Upper lobe of left lung (tissue), 6 donors: ENCODE results near the gene LGR4. TPM values are rescaled to one million over a fixed set of nuclear protein-coding genes. Genes with fewer than 3 reads are reported as not detected.

Source experiments
- ATAC-seq, 2 donors: fragments of 200-7000 bp; cut with Tn5 transposase; one replicate each; pipeline ENCODE4 v1.9.1; 2022; ENCODE audit warnings: mild to moderate bottlenecking in 2 of 2, moderate library complexity in 2 of 2; ENCODE audit not compliant: low FRiP score in 2 of 2
- DNase-seq, 2 donors: peaks; one replicate each; pipeline ENCODE4 v3.0.0-alpha.2; 2019 to 2020
- H3K27ac ChIP-seq, 4 donors: fragments of 200-600 bp; sonication (generic); one replicate each; pipeline ENCODE4 v1.5.1; 2016 to 2019
- H3K27me3 ChIP-seq, 4 donors: fragments of 200-600 bp; sonication (generic); one replicate each; pipeline ENCODE4 v1.5.1; 2017 to 2019
- H3K36me3 ChIP-seq, 4 donors: fragments of 200-600 bp; sonication (generic); one replicate each; pipeline ENCODE4 v1.5.1; 2016 to 2019
- H3K4me1 ChIP-seq, 4 donors: fragments of 200-600 bp; sonication (generic); one replicate each; pipeline ENCODE4 v1.5.1; 2018 to 2019
- H3K4me3 ChIP-seq, 4 donors: fragments of 200-600 bp; sonication (generic); one replicate each; pipeline ENCODE4 v1.5.1; 2017 to 2019; ENCODE audit warnings: mild to moderate bottlenecking in 2 of 4, moderate library complexity in 1 of 4
- H3K9me3 ChIP-seq, 4 donors: fragments of 200-600 bp; sonication (generic); one replicate each; pipeline ENCODE4 v1.5.1; 2018 to 2019
- EP300 ChIP-seq, 4 donors: sonication (generic); formaldehyde crosslinking; IDR thresholded peaks; one replicate each; pipeline ENCODE4 v1.5.1; 2017; ENCODE audit warnings: antibody characterized with exemption in 4 of 4, control low read depth in 2 of 4
- POLR2A ChIP-seq, 4 donors: fragments of 450-650 bp; IDR thresholded peaks; one replicate each; pipeline ENCODE4 v1.5.1; 2016 to 2017; ENCODE audit warnings: antibody characterized with exemption in 4 of 4, mild to moderate bottlenecking in 2 of 4
- POLR2AphosphoS5 ChIP-seq, 2 donors: sonication (generic); formaldehyde crosslinking; IDR thresholded peaks; one replicate each; pipeline ENCODE4 v1.5.1; 2017; ENCODE audit warnings: antibody characterized with exemption in 2 of 2
- WGBS, 2 donors: methylation state at CpG; one replicate each; pipeline ENCODE4 v1.1.5; 2017 to 2018; 5-methylcytosine and 5-hydroxymethylcytosine counted together
- total RNA-seq, 6 donors: library from RNA; depleted of rRNA in 4 of 6; stranded (reverse); fragments of >200 nt in 4 of 6; gene quantifications; one replicate each; pipeline versions ENCODE4 v1.1.0 to v1.2.1, GENCODE V29; 2016 to 2021
- TF ChIP-seq, protein P1 (sequence below), 6 experiments: fragments of 450-650 bp in 4 of 6; fragments of 200-600 bp in 2 of 6; sonication (generic) in 2 of 6; IDR thresholded peaks; one replicate each; pipeline ENCODE4 v1.5.1; 2016 to 2019; ENCODE audit warnings: antibody characterized with exemption in 6 of 6
- donor health status: DM: no; HTN: no; CAD: no; lungs with moderate emphysema.
- donor health status: DM: no; HTN: yes; CAD: no; lungs with severe emphysema.

Gene LGR4
- total RNA-seq, 6 donors from 2014 or later: 3.1 to 20.2 (median 6.0) TPM

DNA sequence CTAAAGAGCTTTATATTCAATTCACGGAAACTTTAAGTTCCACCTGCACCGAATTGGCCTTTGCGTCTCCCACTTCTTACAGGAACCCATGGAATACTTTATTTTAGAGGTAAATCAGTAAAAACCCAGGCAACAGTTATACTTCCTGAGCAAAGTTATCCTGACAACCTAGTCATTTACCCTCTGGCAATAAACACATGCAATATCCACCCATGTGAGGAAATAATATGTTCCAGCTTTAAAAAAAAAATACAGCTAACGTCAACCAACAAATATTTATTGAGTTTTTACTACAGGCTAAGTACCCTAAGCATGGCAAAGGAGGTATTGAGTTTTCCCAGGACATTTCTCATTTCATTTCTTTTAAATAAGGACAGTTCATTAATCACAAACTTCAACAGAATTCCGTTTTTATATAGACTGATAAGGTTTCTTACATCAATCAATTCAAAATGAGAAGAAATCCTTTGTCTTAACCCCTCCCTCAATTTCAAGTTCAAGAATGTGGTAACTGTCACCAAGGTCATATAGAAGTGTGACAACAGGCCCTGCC lies 71.2 kb downstream of the LGR4 start:
- Histone ChIP-seq H3K36me3 (no peaks in the 10 kb centered on the region), H3K27me3 (no peaks in the 10 kb centered on the region), H3K9me3 (no peaks in the 10 kb centered on the region), H3K4me1 (peaks cover 2 to 9% (median 5%) of the 10 kb centered on the region in 4 donors), H3K4me3 (no peak overlapping the region), H3K27ac (no peak overlapping the region)
- 74 to 81% methylated on average over 5 of the region's 5 CpGs for WGBS, 2 donors
- TF ChIP-seq EP300 (IDR thresholded peaks at IDR 0.05): no peak
- no peak for TF ChIP-seq POLR2A (IDR thresholded peaks at IDR 0.05)
- TF ChIP-seq, protein P1, sequence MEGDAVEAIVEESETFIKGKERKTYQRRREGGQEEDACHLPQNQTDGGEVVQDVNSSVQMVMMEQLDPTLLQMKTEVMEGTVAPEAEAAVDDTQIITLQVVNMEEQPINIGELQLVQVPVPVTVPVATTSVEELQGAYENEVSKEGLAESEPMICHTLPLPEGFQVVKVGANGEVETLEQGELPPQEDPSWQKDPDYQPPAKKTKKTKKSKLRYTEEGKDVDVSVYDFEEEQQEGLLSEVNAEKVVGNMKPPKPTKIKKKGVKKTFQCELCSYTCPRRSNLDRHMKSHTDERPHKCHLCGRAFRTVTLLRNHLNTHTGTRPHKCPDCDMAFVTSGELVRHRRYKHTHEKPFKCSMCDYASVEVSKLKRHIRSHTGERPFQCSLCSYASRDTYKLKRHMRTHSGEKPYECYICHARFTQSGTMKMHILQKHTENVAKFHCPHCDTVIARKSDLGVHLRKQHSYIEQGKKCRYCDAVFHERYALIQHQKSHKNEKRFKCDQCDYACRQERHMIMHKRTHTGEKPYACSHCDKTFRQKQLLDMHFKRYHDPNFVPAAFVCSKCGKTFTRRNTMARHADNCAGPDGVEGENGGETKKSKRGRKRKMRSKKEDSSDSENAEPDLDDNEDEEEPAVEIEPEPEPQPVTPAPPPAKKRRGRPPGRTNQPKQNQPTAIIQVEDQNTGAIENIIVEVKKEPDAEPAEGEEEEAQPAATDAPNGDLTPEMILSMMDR (IDR thresholded peaks at IDR 0.05): no peak
- TF ChIP-seq POLR2AphosphoS5 (IDR thresholded peaks at IDR 0.05): no peak
- DNase-seq (no peak), ATAC-seq (no peak)

DNA sequence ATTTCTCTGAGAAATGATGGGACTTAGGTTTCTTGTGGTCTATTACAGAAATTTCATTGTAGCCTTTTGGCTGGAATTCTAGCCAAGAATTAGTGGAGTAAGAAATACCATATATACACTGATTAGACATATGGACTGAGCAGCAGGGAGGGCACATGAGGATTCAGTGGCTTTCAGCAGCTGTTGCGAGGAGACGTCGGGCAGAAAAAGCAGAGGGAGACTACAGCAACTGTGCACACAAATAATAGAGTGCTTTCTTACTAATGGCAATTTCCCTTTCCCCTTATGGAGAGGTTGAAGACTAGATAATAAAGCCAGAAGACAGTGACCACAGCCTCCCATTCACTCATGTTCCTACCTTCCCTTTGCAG lies 74.2 kb downstream of the LGR4 start:
- Histone ChIP-seq H3K4me1 (peaks cover 5 to 24% (median 17%) of the 10 kb centered on the region in 4 donors), H3K27me3 (no peaks in the 10 kb centered on the region), H3K4me3 (no peak overlapping the region), H3K27ac (no peak overlapping the region), H3K36me3 (no peaks in the 10 kb centered on the region), H3K9me3 (no peaks in the 10 kb centered on the region)
- WGBS, 2 donors: 84 to 93% methylated on average over 3 of the region's 3 CpGs
- no peak for ATAC-seq
- TF ChIP-seq, protein P1 (IDR thresholded peaks at IDR 0.05): no peak
- TF ChIP-seq POLR2AphosphoS5 (IDR thresholded peaks at IDR 0.05): no peak
- no peak for TF ChIP-seq POLR2A (IDR thresholded peaks at IDR 0.05)
- TF ChIP-seq EP300 (IDR thresholded peaks at IDR 0.05): no peak
- no peak for DNase-seq

DNA sequence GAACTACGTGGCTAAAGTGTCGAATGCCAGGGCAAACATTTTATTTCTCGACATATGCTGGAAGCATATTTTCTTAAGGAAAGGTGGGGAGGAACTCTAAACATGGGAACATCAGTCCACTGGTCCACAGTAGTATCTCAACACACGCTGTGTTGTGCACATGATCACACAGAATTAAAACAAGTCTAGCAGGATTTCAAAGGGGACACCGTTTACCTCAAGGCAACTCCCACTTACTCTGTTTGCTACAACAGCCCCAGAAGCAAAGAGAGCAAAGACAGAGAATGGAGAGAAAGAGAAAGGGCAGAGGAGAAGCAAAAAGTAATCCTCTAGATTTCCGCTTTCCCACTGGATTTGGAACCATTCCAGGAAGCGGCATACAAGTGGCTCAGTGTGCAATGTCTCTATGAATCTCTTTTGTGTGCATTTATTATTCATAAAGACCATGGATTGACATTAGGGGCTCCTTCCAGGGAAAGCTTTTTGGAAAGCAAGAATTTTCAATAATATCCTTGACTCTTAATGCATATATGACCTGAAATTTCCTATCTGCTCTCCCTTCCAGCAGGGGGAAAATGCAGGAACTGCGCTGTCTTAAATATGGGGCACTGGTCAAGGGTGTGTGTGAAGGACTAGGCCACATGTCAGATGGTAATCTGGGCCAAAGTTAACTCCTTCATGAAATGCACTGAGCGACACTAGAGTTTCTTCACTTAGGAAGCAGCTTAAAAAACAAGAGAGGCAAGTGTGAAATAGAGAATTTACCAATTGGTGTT lies 74.8 kb downstream of the LGR4 start:
- ATAC-seq (no peak), DNase-seq (no peak)
- no peak for TF ChIP-seq POLR2A (IDR thresholded peaks at IDR 0.05)
- TF ChIP-seq POLR2AphosphoS5 (IDR thresholded peaks at IDR 0.05): no peak
- TF ChIP-seq, protein P1 (IDR thresholded peaks at IDR 0.05): no peak
- no peak for TF ChIP-seq EP300 (IDR thresholded peaks at IDR 0.05)
- Histone ChIP-seq H3K4me3 (no peak overlapping the region), H3K9me3 (no peaks in the 10 kb centered on the region), H3K27me3 (no peaks in the 10 kb centered on the region), H3K36me3 (no peaks in the 10 kb centered on the region), H3K4me1 (peaks cover 5 to 24% (median 17%) of the 10 kb centered on the region in 4 donors), H3K27ac (no peak overlapping the region)
- WGBS, 2 donors: 71 to 76% methylated on average over 9 of the region's 9 CpGs

DNA sequence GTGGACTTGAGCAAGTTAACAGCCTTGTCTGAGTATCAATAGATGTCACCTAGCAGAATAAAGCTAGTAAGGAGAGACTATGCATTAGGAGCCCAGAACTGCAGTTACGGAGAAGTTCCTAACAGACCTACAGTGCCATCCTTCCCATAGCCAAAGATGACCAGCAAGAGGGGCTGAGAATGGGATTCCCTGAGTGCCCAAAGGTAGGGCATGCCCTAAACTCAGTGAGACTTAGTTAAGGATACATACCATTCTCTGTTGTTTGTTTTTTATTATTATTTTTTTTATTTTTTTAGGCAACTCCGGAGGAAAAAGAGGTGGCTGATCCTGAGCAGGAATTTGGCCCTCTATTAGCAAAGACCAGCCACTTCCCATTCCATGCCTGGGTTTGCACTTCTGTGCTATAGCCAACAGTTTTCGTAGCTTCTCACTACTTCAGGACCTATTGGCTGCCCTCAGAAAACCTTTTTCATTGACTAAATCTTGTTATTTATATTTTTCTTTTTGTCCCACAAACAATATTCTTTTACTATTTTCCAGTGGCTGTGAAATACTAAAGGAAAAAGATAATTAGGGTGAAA lies 76.2 kb downstream of the LGR4 start:
- H3K9me3 ChIP-seq: no peaks in the 10 kb centered on the region
- WGBS, 2 donors: 62 to 64% methylated on average over 3 of the region's 3 CpGs
- ATAC-seq (no peak), DNase-seq (no peak)
- peaks cover 0 to 19% (median 13%) of the 10 kb centered on the region in 4 donors for H3K4me1 ChIP-seq
- H3K36me3 ChIP-seq: no peaks in the 10 kb centered on the region
- H3K27me3 ChIP-seq: no peaks in the 10 kb centered on the region
- H3K4me3 ChIP-seq: no peak overlapping the region
- no peak overlapping the region for H3K27ac ChIP-seq
- no peak for TF ChIP-seq POLR2AphosphoS5 (IDR thresholded peaks at IDR 0.05)
- no peak for TF ChIP-seq POLR2A (IDR thresholded peaks at IDR 0.05)
- no peak for TF ChIP-seq EP300 (IDR thresholded peaks at IDR 0.05)
- TF ChIP-seq, protein P1 (IDR thresholded peaks at IDR 0.05): no peak
